GM18511 (cell line): Measurements from ENCODE around the gene LAMA4.
"Not testable (repeated sequence)": the region's sequence is repeated elsewhere in the genome, so short reads cannot be mapped to it uniquely, and the experiment has no call there.

ENCODE experiments used
- ATAC-seq: cut with Tn5 transposase; IDR thresholded peaks from one replicate; pipeline ENCODE4 v1.9.1; 2021; ENCODE audit warnings: mild to moderate bottlenecking, moderate library complexity; ENCODE audit not compliant: unreplicated experiment

LAMA4 gene

GRCh38 chr6:112153926-112154607 lies 100.3 kb downstream of the LAMA4 start:
- ATAC-seq = no peak

GRCh38 chr6:112150363-112150762 lies 104.0 kb downstream of the LAMA4 start:
- no peak for ATAC-seq

DNA sequence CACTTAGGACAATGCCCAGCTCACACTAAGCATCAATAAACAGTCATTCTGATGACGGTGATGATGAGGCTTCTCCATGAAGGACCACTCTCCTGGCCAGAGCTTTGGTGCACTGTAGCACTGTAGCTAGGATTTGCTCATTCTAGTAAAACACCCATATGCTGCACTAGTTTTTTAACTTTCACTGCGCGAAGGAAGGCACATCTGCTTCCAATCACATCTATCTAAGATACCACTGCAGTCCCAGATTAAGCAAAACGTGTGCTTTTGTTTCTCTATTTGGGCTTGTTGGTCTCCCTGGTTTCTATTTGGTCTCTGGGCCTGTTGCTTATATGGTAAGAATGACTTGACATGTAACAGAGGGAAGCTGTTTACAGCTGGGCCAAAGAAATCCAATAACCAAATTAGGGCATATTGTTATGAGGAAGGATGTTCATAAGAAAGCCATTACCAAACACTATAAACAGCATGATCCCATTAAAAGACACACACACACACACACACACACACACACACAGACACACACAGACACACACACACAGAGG lies 104.6 kb downstream of the LAMA4 start:
- no peak for ATAC-seq

DNA sequence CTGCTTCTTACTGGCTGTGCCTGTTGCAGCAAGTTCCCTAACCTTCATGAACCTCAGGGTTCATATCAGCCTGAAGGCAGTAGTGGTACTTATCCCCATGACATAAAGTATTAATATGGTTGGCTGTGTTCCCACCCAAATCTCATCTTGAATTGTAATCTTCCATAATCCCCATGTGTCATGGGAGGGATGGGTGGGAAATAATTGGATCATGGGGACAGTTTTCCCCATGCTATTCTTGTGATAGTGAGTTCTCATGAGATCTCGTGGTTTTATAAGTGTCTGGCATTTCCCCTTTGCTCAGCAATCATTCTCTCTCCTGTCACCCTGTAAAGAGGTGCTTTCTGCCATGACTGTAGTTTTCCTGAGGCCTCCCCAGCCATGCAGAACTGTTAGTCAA lies 105.1 kb downstream of the LAMA4 start:
- no peak for ATAC-seq

GRCh38 chr6:112148103-112148502 lies 106.3 kb downstream of the LAMA4 start:
- no peak for ATAC-seq

GRCh38 chr6:112145080-112145573 lies 109.2 kb downstream of the LAMA4 start:
- no peak for ATAC-seq

- ATAC-seq = no peak
Observed at GRCh38 chr6:112144145-112144926, 110.0 kb downstream of the LAMA4 start.

- ATAC-seq = no peak
Observed at GRCh38 chr6:112141707-112142106, 112.7 kb downstream of the LAMA4 start.

DNA sequence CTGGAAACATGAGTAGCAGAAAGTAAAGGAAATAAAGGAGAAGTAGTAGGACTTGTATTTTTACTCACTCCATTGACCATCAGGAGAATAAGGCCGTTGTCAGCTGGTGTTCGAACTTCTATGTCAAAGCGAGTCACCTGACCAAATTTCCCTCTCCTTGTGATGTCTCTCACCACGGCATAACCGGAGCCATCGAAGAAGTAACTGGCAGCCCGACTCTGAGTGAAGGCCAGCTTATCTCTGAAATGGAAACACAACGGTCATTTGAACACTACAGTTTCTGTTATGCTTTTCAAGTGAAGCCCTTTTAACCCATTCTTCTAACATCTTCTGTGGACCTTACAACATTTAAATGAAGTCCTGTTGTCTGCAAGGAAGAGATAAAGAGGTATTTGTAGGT lies 115.3 kb downstream of the LAMA4 start:
- no peak for ATAC-seq

DNA sequence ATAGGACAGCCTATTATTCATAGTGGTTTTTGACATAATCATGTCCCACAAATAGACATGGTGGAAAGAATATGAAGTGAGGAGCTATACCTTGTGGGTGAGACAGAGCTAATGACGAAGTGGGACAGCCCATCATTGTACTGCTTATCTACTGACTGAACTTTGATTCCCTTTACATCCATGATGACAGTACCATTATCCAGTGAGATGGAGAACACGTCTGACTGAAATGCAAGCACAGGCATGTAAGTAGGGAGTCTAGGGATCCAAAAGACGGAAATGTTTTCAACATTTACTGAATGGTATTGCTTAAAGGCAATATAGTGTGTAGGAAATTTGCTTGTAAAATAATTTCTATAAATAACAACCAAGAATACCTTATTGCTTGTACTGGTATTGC lies 123.5 kb downstream of the LAMA4 start:
- no peak for ATAC-seq

GRCh38 chr6:112128208-112128607 lies 126.2 kb downstream of the LAMA4 start:
- no peak for ATAC-seq

GRCh38 chr6:112123982-112124381 lies 130.4 kb downstream of the LAMA4 start:
- ATAC-seq = no peak

- no peak for ATAC-seq
Observed at GRCh38 chr6:112122756-112123155, 131.6 kb downstream of the LAMA4 start.

DNA sequence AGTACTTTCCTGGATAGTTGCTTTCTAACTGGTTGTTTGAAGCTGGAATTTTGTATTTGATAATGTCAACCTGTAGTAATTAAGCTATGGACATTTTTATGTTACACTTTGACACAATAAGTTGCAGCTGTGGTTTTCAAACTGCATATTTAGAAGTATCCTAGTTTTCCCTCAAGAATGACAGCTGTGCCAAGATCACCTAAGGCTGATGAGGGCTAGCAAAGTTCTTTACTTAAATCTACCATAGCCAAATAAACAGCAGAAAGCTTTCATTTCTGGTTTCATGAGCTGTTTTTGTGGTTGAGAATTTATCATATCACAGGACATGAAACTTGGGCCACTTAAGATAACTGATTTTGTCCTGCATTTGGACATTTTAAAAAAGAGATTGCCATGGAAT lies 136.3 kb downstream of the LAMA4 start:
- no peak for ATAC-seq

GRCh38 chr6:112117554-112117953 lies 136.8 kb downstream of the LAMA4 start:
- no peak for ATAC-seq

DNA sequence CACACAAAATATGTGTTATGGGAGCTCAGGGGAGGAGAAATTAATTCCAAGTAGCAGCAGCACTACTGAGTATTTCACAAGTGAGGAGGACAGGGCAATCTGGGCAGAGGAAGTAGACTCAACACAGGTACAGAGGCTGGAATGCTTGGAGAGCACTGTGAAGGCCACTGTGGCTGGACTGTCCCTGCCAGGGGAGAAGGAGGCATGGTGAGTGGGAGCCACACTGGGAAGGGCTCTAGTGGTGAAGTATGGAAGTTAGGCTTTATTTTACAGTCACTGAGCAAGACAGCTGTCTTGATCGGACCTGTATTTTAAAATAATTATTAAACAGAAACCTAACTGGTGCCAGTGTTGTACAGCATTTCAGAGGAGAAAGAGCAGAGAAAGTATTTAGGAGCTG lies 138.1 kb downstream of the LAMA4 start:
- no peak for ATAC-seq

GRCh38 chr6:112114577-112115223 lies 139.7 kb downstream of the LAMA4 start:
- ATAC-seq = no peak

DNA sequence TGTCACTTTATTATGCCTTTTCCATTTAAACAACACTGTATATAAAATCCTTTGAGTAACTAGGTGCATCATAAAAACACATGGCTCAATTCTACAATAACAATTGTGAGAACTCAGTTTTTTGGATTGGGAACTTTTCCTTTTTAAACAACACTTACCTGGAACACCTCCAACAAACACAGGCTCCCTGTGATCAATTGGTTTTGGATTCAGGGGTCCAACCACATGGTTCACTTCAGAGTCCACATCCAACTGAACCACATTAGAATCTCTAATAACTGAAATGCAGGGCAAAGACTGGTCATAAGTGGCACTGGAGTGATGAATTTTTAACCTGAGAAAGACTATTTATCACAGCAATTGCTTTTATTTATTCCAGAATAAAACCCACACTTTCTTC lies 140.4 kb downstream of the LAMA4 start:
- no peak for ATAC-seq

DNA sequence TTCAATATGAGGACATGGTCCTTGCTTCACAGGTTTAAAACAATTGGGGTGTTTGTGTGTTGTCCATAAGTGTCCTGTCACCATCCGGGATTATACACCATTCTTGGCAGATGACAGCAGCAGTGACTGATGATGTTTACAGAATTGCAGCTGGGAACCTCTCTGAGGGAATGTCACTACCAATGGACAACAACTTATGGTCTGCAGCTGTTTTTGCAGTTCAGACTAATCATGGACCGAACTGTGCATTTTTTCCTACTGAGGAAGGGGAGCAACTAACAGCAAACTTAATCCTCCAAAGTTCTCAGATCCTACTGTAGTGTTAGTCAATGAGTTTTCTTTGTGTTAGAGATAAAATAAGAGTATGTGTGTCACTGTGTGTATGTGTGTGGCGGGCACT lies 140.9 kb downstream of the LAMA4 start:
- no peak for ATAC-seq

DNA sequence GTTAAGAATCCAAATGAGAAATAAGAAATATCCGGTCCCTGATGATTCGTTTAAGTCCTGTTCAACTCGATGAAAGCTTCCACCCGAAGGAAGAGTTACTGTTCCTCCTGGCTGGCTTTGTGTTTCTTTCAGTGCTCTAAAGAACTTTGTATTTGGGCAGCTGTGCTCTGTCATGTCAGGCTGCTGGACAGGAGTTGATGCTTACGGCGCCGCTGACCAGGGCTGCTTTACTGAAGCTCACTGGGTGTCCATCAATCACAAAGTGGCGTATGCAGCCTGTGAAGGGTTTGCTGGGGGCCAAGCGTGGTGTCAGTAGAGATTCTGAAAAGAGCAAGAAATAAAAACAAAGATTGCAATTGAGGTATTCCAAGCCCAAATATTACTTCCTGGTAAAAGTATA lies 145.1 kb downstream of the LAMA4 start:
- no peak for ATAC-seq

DNA sequence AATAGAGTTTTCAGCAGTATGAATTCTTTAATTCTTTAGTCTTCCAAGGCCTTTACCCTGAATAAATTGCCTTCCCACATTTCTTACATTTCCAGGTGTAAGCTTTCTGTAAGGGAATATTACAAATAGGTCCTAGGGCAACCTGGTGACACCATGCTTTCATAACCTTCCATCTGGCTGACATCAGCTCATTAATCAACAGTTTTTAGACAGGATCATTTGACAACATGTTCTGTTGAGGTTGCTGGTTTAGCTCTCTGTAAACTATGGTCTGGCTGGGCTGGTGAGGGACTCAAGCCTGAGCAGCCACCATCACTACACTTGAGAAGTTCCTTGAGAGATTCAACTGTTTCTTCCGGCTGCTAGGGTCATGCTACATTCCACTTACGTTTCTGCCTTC lies 147.8 kb downstream of the LAMA4 start:
- ATAC-seq = no peak

GRCh38 chr6:112106026-112106425 lies 148.3 kb downstream of the LAMA4 start:
- ATAC-seq = not testable (repeated sequence)
